AG04450 (cell line): ENCODE data around the gene AGMO. TPM values are rescaled to one million over a fixed set of nuclear protein-coding genes. Genes with fewer than 3 reads are reported as not detected.

Source experiments
- CTCF ChIA-PET: fragments of 300-600, 350-600 bp; formaldehyde crosslinking; extraction: SDS; loops from one replicate; lab custom pipeline; 2022; ENCODE audit warnings: antibody characterized with exemption, inconsistent platforms; lab: Charles Lee
- POLR2A ChIA-PET: fragments of 350-600 bp; formaldehyde crosslinking; extraction: SDS; loops from one replicate; lab custom pipeline; 2021; ENCODE audit warnings: antibody characterized with exemption, inconsistent platforms; lab: Yijun Ruan, JAX
- DNase-seq: peaks from one replicate; pipeline ENCODE4 v3.0.0-alpha.2; 2011; ENCODE audit warnings: low read depth, low spot score
- H3K27ac ChIP-seq: one replicate; pipeline ENCODE4 v1.5.1; 2012; ENCODE audit warnings: low read depth, low read length, control low read depth
- H3K27me3 ChIP-seq: one replicate; pipeline ENCODE4 v1.6.0; 2012; ENCODE audit warnings: low read length; ENCODE audit not compliant: control insufficient read depth, insufficient read depth
- H3K4me3 ChIP-seq: 2 replicates; pipeline ENCODE4 v1.5.1; 2011; ENCODE audit warnings: mild to moderate bottlenecking, low read depth, low read length, control low read depth
- H3K9me3 ChIP-seq: 2 replicates; pipeline ENCODE4 v1.5.1; 2012; ENCODE audit warnings: low read length; ENCODE audit not compliant: control insufficient read depth, insufficient read depth
- polyA plus RNA-seq: library from polyadenylated mRNA; depleted of rRNA; stranded (reverse); fragments of >200 nt; gene quantifications from 2 replicates; pipeline ENCODE4 v1.2.3, GENCODE V29; 2011
- TF ChIP-seq, protein P1 (sequence below): IDR thresholded peaks from 2 replicates; pipeline ENCODE4 v1.5.1; 2011; ENCODE audit warnings: low read depth, low read length, control low read depth, inconsistent platforms

AGMO gene
- polyA plus RNA-seq, 1 experiment: 0.10 TPM

DNA sequence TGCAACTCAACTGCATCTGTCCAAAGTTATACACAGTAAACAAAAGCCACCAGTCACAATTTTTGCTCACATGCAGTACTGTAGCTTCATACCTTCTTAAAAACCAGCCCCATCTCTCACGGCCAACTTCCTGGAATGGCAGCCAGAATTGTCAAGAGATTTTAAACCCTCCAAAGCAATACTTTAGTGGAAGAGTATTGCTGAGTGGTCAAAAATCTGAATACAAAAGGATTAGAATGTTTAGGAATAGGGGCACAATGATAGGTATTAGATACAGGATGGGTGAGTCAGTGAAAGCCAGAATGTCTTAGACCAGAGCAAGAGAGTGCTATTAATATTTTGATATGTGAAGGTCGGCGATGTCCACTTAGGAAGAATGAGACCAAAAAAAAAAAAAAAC, 193.9 kb downstream of the AGMO start:
- no peaks in the 10 kb centered on the region for H3K9me3 ChIP-seq
- no peaks in the 10 kb centered on the region for H3K27me3 ChIP-seq
- CTCF ChIA-PET: no interaction called here
- no peak overlapping the region for H3K27ac ChIP-seq
- TF ChIP-seq, protein P1, sequence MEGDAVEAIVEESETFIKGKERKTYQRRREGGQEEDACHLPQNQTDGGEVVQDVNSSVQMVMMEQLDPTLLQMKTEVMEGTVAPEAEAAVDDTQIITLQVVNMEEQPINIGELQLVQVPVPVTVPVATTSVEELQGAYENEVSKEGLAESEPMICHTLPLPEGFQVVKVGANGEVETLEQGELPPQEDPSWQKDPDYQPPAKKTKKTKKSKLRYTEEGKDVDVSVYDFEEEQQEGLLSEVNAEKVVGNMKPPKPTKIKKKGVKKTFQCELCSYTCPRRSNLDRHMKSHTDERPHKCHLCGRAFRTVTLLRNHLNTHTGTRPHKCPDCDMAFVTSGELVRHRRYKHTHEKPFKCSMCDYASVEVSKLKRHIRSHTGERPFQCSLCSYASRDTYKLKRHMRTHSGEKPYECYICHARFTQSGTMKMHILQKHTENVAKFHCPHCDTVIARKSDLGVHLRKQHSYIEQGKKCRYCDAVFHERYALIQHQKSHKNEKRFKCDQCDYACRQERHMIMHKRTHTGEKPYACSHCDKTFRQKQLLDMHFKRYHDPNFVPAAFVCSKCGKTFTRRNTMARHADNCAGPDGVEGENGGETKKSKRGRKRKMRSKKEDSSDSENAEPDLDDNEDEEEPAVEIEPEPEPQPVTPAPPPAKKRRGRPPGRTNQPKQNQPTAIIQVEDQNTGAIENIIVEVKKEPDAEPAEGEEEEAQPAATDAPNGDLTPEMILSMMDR: no peak
- POLR2A ChIA-PET: no interaction called here
- H3K4me3 ChIP-seq: no peak overlapping the region
- no peak for DNase-seq

DNA sequence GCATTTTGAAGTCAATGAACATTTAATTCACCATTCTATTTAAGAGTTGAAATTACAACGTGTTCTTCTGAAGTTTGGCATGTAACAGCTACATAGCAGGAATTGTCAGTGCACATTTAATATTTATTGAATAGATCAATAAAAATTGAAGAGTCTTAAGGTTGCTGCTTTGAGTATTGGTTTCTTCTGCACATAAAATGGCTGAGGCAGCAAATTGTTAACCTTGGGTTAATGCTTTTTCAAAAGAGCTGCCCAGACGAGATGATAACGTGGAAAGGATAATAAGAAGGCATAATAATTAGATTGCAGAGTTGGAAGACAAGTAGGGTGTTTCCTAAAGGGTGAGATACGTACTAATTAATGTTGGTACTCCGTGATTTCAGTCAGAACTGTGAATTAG, 203.7 kb downstream of the AGMO start:
- POLR2A ChIA-PET: no interaction called here
- no peaks in the 10 kb centered on the region for H3K9me3 ChIP-seq
- H3K4me3 ChIP-seq: no peak overlapping the region
- H3K27me3 ChIP-seq: no peaks in the 10 kb centered on the region
- no peak overlapping the region for H3K27ac ChIP-seq
- TF ChIP-seq, protein P1: no peak
- no peak for DNase-seq
- CTCF ChIA-PET: no interaction called here

DNA sequence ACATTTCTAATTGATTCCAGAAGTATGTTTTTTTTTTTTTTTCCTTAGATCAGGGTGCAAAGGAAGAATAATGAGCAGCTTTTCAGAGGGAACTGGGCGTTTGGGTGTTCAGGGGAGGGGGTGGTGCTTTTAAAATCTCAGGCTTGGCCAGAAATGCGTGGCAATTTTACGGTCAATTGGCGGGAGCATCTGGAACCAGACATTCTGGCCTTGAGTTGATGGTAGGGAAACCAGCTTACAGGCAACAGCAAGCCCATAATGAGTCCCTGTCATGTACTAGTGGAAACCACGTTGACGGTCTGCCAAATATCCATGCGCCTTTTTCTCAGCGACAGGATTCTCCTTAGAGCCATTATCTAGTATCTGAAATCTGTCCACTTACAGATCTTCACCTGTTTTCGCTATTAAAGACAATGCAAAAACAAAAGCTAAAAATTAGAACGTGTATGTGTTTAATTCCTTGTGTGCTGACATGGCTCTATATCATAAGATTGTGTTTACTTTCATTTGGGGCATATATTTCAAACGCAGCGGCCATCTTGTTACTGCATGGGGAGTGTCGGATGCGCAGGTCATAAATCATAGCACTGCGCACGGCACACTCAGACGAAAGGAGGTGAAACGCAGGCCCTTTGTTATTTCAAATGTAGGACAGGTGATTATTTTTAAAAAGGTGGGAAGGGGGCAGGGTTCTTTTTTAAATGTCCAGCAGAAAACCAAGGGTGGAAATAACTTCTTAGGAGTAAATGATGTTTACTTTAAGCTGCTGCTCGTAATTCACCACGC, 209.2 kb downstream of the AGMO start:
- CTCF ChIA-PET: interaction anchor here (0.7 kb wide), 1 partner anchor 116 kb away, joined by 7 read pairs; no protein-coding TSS in a partner anchor
- DNase-seq: no peak
- POLR2A ChIA-PET: no interaction called here

DNA sequence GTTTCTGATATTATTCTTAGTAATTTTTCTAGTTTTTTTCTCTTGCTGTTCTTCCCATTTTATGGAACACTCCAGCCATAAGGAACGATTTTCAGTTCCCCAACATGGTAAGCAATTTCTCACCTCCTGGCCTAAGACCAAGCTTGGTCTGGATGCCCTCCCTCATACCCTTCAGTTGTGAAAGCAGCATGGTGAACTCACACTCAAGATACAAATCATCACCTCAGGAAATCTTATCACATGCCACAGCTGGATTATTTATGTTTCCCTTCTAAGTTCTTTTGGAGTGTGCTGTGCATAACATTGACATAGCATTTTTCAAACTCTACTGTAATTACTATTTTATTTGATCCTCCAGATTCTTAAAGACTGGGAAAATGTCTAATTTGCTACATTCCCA, 216.6 kb downstream of the AGMO start:
- Histone ChIP-seq H3K9me3 (no peaks in the 10 kb centered on the region), H3K27ac (no peak overlapping the region), H3K27me3 (no peaks in the 10 kb centered on the region), H3K4me3 (no peak overlapping the region)
- CTCF ChIA-PET: interaction anchor here (1.5 kb wide), 1 partner anchor 18 kb away, joined by 3 read pairs; no protein-coding TSS in a partner anchor
- DNase-seq: no peak
- POLR2A ChIA-PET: interaction anchor here (0.6 kb wide), 1 partner anchor 32 kb away, joined by 3 read pairs; no protein-coding TSS in a partner anchor
- TF ChIP-seq, protein P1: no peak

More for the DNA sequence above, 209.2 kb downstream of the AGMO start:
- H3K9me3 ChIP-seq: no peaks in the 10 kb centered on the region
- no peak overlapping the region for H3K4me3 ChIP-seq
- H3K27me3 ChIP-seq: no peaks in the 10 kb centered on the region
- H3K27ac ChIP-seq: no peak overlapping the region
- TF ChIP-seq, protein P1: no peak

DNA sequence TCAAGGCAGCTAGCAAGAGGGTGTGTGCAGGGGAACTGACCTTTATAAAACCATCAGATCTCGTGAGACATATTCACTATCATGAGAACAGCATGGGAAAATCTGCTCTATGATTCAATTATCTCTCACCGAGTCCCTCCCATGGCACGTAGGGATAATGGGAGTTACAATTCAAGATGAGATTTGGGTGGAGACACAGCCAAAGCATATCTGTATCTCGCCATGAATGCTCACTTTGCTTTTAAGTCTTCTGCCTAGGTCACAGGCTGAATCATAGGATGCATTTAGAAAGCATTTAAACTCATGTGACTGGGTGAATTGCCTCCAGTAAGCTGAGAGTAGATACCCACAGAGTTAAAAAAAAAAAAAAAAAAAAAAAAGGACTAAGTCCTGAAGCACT, 220.0 kb downstream of the AGMO start:
- DNase-seq: no peak
- Histone ChIP-seq H3K4me3 (no peak overlapping the region), H3K9me3 (no peaks in the 10 kb centered on the region), H3K27me3 (no peaks in the 10 kb centered on the region), H3K27ac (no peak overlapping the region)
- CTCF ChIA-PET: no interaction called here
- POLR2A ChIA-PET: no interaction called here
- TF ChIP-seq, protein P1: no peak
